GM18508 (cell line): ENCODE data around the gene GRP.

Experiments used
- ATAC-seq: cut with Tn5 transposase; IDR thresholded peaks from one replicate; pipeline ENCODE4 v1.9.1; 2021; ENCODE audit warnings: moderate number of reproducible peaks; ENCODE audit not compliant: insufficient read depth, unreplicated experiment

Gene GRP

GRCh38 chr18:59219672-59220163 is at the start of gene GRP:
Gene GRP, plus strand, starts transcription at chr18:59220158. Its CDS starts 108 bp downstream, at chr18:59220266.
- no peak for ATAC-seq

- ATAC-seq: no peak
These were observed 47.2 kb upstream of the GRP start for GRCh38 chr18:59172664-59173249.

GRCh38 chr18:59177485-59177884 is 42.5 kb upstream of the GRP start:
- no peak for ATAC-seq

- ATAC-seq: no peak
These were observed 39.7 kb upstream of the GRP start for GRCh38 chr18:59180150-59180845.

GRCh38 chr18:59182673-59183072 is 37.3 kb upstream of the GRP start:
- ATAC-seq: no peak

GRCh38 chr18:59189008-59189407 is 30.9 kb upstream of the GRP start:
- ATAC-seq: no peak

- ATAC-seq: no peak
These were observed 30.2 kb upstream of the GRP start for GRCh38 chr18:59189746-59190145.

- ATAC-seq: no peak
These were observed 23.7 kb upstream of the GRP start for GRCh38 chr18:59196161-59196725.

- ATAC-seq: no peak
These were observed 22.3 kb upstream of the GRP start for GRCh38 chr18:59197636-59198035.

- ATAC-seq: no peak
These were observed 21.7 kb upstream of the GRP start for GRCh38 chr18:59198215-59198614.

- ATAC-seq: no peak
These were observed 19.2 kb upstream of the GRP start for GRCh38 chr18:59200787-59201186.

- ATAC-seq: no peak
These were observed 17.6 kb upstream of the GRP start for GRCh38 chr18:59202258-59202820.

- no peak for ATAC-seq
These were observed 12.5 kb upstream of the GRP start for GRCh38 chr18:59207506-59207905.

GRCh38 chr18:59208602-59209125 is 11.3 kb upstream of the GRP start:
- ATAC-seq: no peak

- no peak for ATAC-seq
These were observed 9.7 kb upstream of the GRP start for GRCh38 chr18:59210299-59210698.

- ATAC-seq: no peak
These were observed 8.3 kb upstream of the GRP start for GRCh38 chr18:59211629-59212028.

- ATAC-seq: no peak
These were observed 1.9 kb upstream of the GRP start for GRCh38 chr18:59218018-59218417.

GRCh38 chr18:59220164-59220783 is 316 bp downstream of the GRP start:
- no peak for ATAC-seq

- ATAC-seq: no peak
These were observed 1.1 kb downstream of the GRP start for GRCh38 chr18:59220784-59221765.

GRCh38 chr18:59222341-59222740 is 2.4 kb downstream of the GRP start:
- ATAC-seq: no peak
